ENCODE data around the gene PRAMEF8. TPM values are rescaled to one million over a fixed set of nuclear protein-coding genes. Genes with fewer than 3 reads are reported as not detected.
"Not testable (repeated sequence)": the region's sequence is repeated elsewhere in the genome, so short reads cannot be mapped to it uniquely, and the experiment has no call there.

PRAMEF8 gene
- total RNA-seq (2021; ENCODE audit: unreplicated experiment): not detected
- not detected in 2 replicates for polyA plus RNA-seq (2012)
- not detected for Bru-seq, nascent RNA
- not detected for BruChase-seq, experiment 1, labeled RNA remaining after a 6-hour chase
- not detected for BruChase-seq, experiment 2, labeled RNA remaining after a 2-hour chase
- long read RNA-seq: 0 reads

GRCh38 chr1:13285037-13285436 lies at the start of gene PRAMEF8:
TSS of gene PRAMEF8 (minus strand) at chr1:13285137. CDS start at chr1:13284091, 1,046 bp downstream.
- CTCF ChIA-PET; BruUV-seq (replicated peaks); POLR2A ChIA-PET: not testable (repeated sequence)

GRCh38 chr1:13315281-13315680 lies 30.3 kb upstream of the PRAMEF8 start, which contains the start of gene PRAMEF15:
TSS of gene PRAMEF15 (plus strand) at chr1:13315581. CDS start at chr1:13318408, 2,827 bp downstream.
- H3K9me2 ChIP-seq (ENCODE audit: insufficient read depth); H3K27me3 ChIP-seq (ENCODE audit: insufficient read depth, low read length); H3K9ac ChIP-seq (ENCODE audit: low read length); BruUV-seq (replicated peaks); H3K79me2 ChIP-seq (ENCODE audit: insufficient read depth, low read length); H3K4me2 ChIP-seq (ENCODE audit: low read length); DNase-seq (ENCODE audit: low read depth, low spot score); RAD21 ChIA-PET (ENCODE audit: low non-redundant PET in 1 of 2, low total read pairs in 2 of 2, uncharacterized antibody in 2 of 2, unreplicated experiment in 2 of 2); CTCF ChIA-PET; H3K36me3 ChIP-seq (ENCODE audit: control insufficient read depth in 1 of 2, insufficient read depth in 2 of 2, low read length in 2 of 2); H3K4me3 ChIP-seq (replicated peaks in 1 of 2; ENCODE audit: low read depth in 1 of 2, low read length in 2 of 2); POLR2A ChIA-PET; H3K27ac ChIP-seq (ENCODE audit: low read depth, low read length); H2AFZ ChIP-seq (ENCODE audit: low read depth, low read length, poor library complexity, severe bottlenecking); ATAC-seq; H3K9me3 ChIP-seq (ENCODE audit: control insufficient read depth in 1 of 2, insufficient read depth in 1 of 2, low read depth in 1 of 2, low read length in 2 of 2); intact Hi-C loops (cut with micrococcal nuclease); H3K4me1 ChIP-seq (ENCODE audit: control insufficient read depth in 1 of 2, insufficient read depth in 2 of 2, low read length in 2 of 2); H4K20me1 ChIP-seq (ENCODE audit: insufficient read depth): not testable (repeated sequence)

More at GRCh38 chr1:13285037-13285436, at the start of gene PRAMEF8:
- H3K4me1 ChIP-seq (ENCODE audit: control insufficient read depth in 1 of 2, insufficient read depth in 2 of 2, low read length in 2 of 2); H3K4me2 ChIP-seq (ENCODE audit: low read length); ATAC-seq; H3K4me3 ChIP-seq (replicated peaks in 1 of 2; ENCODE audit: low read depth in 1 of 2, low read length in 2 of 2); H3K9ac ChIP-seq (ENCODE audit: low read length); RAD21 ChIA-PET (ENCODE audit: low non-redundant PET in 1 of 2, low total read pairs in 2 of 2, uncharacterized antibody in 2 of 2, unreplicated experiment in 2 of 2); H3K79me2 ChIP-seq (ENCODE audit: insufficient read depth, low read length); H3K27me3 ChIP-seq (ENCODE audit: insufficient read depth, low read length); H3K9me3 ChIP-seq (ENCODE audit: control insufficient read depth in 1 of 2, insufficient read depth in 1 of 2, low read depth in 1 of 2, low read length in 2 of 2); H3K36me3 ChIP-seq (ENCODE audit: control insufficient read depth in 1 of 2, insufficient read depth in 2 of 2, low read length in 2 of 2); H3K27ac ChIP-seq (ENCODE audit: low read depth, low read length); intact Hi-C loops (cut with micrococcal nuclease); DNase-seq (ENCODE audit: low read depth, low spot score); H4K20me1 ChIP-seq (ENCODE audit: insufficient read depth); H2AFZ ChIP-seq (ENCODE audit: low read depth, low read length, poor library complexity, severe bottlenecking); H3K9me2 ChIP-seq (ENCODE audit: insufficient read depth): not testable (repeated sequence)

GRCh38 chr1:13303239-13303638 lies 18.3 kb upstream of the PRAMEF8 start, which contains the start of gene PRAMEF33:
TSS of gene PRAMEF33 (plus strand) at chr1:13303539. CDS start at chr1:13305955, 2,416 bp downstream.
- POLR2A ChIA-PET; H3K4me3 ChIP-seq (replicated peaks in 1 of 2; ENCODE audit: low read depth in 1 of 2, low read length in 2 of 2); DNase-seq (ENCODE audit: low read depth, low spot score); H2AFZ ChIP-seq (ENCODE audit: low read depth, low read length, poor library complexity, severe bottlenecking); H3K79me2 ChIP-seq (ENCODE audit: insufficient read depth, low read length); RAD21 ChIA-PET (ENCODE audit: low non-redundant PET in 1 of 2, low total read pairs in 2 of 2, uncharacterized antibody in 2 of 2, unreplicated experiment in 2 of 2); H3K9me2 ChIP-seq (ENCODE audit: insufficient read depth); H3K4me1 ChIP-seq (ENCODE audit: control insufficient read depth in 1 of 2, insufficient read depth in 2 of 2, low read length in 2 of 2); ATAC-seq; H4K20me1 ChIP-seq (ENCODE audit: insufficient read depth); H3K27me3 ChIP-seq (ENCODE audit: insufficient read depth, low read length); H3K27ac ChIP-seq (ENCODE audit: low read depth, low read length); H3K9me3 ChIP-seq (ENCODE audit: control insufficient read depth in 1 of 2, insufficient read depth in 1 of 2, low read depth in 1 of 2, low read length in 2 of 2); CTCF ChIA-PET; H3K36me3 ChIP-seq (ENCODE audit: control insufficient read depth in 1 of 2, insufficient read depth in 2 of 2, low read length in 2 of 2); H3K9ac ChIP-seq (ENCODE audit: low read length); BruUV-seq (replicated peaks); intact Hi-C loops (cut with micrococcal nuclease); H3K4me2 ChIP-seq (ENCODE audit: low read length): not testable (repeated sequence)

GRCh38 chr1:13302197-13302596 lies 17.3 kb upstream of the PRAMEF8 start:
- CTCF ChIA-PET; ATAC-seq; H3K36me3 ChIP-seq (ENCODE audit: control insufficient read depth in 1 of 2, insufficient read depth in 2 of 2, low read length in 2 of 2); H3K27me3 ChIP-seq (ENCODE audit: insufficient read depth, low read length); intact Hi-C loops (cut with micrococcal nuclease); H4K20me1 ChIP-seq (ENCODE audit: insufficient read depth); RAD21 ChIA-PET (ENCODE audit: low non-redundant PET in 1 of 2, low total read pairs in 2 of 2, uncharacterized antibody in 2 of 2, unreplicated experiment in 2 of 2); DNase-seq (ENCODE audit: low read depth, low spot score); H2AFZ ChIP-seq (ENCODE audit: low read depth, low read length, poor library complexity, severe bottlenecking); H3K9me3 ChIP-seq (ENCODE audit: control insufficient read depth in 1 of 2, insufficient read depth in 1 of 2, low read depth in 1 of 2, low read length in 2 of 2); H3K9ac ChIP-seq (ENCODE audit: low read length); H3K79me2 ChIP-seq (ENCODE audit: insufficient read depth, low read length); H3K4me3 ChIP-seq (replicated peaks in 1 of 2; ENCODE audit: low read depth in 1 of 2, low read length in 2 of 2); H3K9me2 ChIP-seq (ENCODE audit: insufficient read depth); BruUV-seq (replicated peaks); H3K4me1 ChIP-seq (ENCODE audit: control insufficient read depth in 1 of 2, insufficient read depth in 2 of 2, low read length in 2 of 2); H3K27ac ChIP-seq (ENCODE audit: low read depth, low read length); POLR2A ChIA-PET; H3K4me2 ChIP-seq (ENCODE audit: low read length): not testable (repeated sequence)
